Amniotic epithelial cell (primary cell): ENCODE data around the gene SCART1.
"Not testable (repeated sequence)": the region's sequence is repeated elsewhere in the genome, so short reads cannot be mapped to it uniquely, and the experiment has no call there.

Experiments
- DNase-seq: peaks from one replicate; pipeline ENCODE4 v3.0.0-alpha.2; 2010; ENCODE audit warnings: low read depth

SCART1 gene

DNA sequence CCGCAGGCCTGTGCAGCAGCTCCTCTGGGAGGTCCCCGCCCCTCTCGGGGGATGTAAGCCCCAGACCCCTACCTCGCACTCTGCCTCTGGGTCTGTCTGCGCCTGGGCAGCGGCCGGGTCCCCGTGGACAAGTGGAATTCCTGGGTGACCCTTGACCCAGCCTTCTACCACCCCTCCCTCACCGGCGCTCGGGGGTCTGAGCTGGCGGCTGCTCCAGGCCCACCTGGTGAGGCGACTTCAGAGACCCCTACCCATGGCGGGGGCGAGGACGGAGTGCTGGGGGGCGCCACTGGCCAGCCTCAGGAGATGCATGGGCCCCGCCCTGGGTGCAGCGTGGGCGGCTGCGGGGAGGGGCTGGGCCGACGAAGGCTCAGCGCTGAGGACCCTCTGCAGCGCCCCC, 21.0 kb upstream of the SCART1 start:
- not testable (repeated sequence) for DNase-seq

DNA sequence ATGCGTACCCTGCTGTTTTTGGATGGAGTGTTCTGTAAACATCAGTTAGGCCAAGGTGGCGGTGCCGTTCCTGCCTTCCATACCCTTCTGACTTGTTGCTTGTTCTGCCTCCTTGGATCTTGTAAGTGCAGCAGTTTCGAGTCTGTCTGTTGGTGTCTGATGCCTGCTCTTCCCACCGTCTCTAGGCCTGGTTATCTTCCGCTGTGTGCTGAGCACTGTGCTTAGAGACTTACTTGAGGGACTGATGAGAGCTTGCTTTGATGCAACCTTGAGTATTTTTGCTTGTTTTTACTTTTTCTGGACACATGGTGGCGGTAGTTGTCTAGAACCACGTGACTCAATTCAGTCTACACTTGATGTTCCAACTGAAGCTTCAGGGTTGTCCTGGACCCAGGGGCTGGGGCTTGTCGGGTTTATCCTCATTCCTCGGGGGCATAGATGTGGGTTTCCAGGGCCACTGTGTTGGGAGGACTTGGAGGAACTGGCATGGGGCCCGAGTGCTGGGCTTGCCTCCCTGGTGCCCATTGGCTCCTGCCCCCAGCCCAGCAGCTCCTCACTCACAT, 15.0 kb upstream of the SCART1 start:
- DNase-seq, result peak; percentile 24

GRCh38 chr10:133439517-133440461, 14.0 kb upstream of the SCART1 start:
- DNase-seq, result no peak

- no peak for DNase-seq
These were observed 13.0 kb upstream of the SCART1 start for GRCh38 chr10:133440633-133441285.

DNA sequence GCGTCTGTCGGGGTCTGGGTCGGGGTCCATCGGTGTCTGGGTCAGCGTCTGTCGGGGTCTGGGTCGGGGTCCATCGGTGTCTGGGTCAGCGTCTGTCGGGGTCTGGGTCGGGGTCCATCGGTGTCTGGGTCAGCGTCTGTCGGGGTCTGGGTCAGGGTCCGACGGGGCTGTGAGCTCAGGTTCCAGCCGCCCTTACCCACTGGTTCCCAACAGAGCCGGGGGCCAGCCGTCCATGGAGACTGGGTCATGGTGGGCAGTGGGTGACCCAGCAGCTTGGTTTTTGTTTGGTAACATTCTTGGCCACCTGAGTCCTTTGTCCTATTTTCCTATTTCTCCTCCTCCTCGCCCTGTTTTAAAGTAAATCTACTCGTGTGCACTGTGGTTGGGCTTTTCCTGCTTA, 12.4 kb upstream of the SCART1 start:
- not testable (repeated sequence) for DNase-seq

DNA sequence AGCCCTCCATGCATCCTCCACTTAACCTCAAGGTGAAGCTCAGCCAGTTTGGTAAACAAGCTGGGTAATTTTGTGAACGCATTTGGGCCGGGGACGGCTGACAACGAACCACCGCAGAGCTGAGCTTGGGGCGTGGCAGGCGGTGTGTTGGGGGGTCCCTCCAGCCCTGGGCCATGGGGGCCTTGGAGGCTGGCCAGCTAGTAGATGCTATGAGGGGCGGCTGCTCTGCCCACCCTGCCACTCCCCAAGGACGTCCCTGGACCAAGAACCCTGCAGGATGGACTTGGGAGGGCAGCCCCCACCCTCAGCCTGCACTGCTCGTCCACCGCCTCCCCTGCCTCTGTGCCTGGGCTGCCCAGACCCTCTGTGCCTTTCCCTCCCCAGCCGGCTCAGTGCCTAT, 12.0 kb upstream of the SCART1 start:
- no peak for DNase-seq

GRCh38 chr10:133442191-133442966, 11.4 kb upstream of the SCART1 start:
- DNase-seq, result no peak

GRCh38 chr10:133442967-133443924, 10.5 kb upstream of the SCART1 start:
- DNase-seq, result no peak

DNA sequence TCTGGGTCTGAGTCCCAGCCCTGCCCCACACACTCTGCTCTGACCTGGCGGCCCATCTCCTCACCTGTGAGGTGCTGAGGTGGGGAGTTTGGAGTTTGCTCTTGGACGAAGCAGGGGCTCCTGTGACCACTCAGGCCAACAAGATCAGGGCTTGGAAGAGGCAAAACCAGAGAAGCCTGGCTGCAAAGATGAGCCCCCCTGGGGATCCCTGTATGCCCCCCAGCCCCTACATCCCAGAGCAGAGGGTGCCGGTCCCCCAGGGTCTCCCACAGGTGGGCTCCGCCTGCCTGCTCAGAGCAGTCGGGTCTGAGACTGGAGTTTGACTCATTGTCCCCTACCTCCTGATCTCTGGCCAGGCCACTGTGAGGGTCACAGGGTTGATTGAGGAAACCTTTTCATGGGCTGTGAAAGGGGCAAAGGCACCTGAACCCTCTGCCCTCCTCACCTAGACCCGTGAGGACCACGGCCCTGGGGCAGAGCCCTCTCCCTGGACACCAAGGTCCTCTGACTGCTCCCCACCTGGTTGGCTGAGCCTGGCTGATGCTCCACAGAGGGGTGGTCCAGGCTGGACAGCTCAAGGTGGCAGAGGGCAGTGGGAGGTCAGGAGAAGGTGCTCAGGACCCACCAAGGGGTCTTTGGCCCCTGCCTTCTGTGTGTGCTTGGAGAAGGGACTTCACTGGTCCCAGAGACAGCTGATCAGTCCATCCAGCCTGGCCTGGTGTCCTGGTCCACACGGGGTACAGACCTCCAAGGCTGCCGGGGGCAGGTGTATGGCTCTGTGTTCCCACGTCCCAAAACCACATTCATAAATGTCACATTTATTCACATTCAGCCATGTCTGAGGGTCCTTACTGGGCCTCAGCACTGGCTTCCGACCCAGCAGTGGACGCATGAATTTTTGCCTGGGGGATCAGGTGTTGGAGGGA, 9.1 kb upstream of the SCART1 start:
- no peak for DNase-seq

GRCh38 chr10:133445268-133445732, 8.4 kb upstream of the SCART1 start:
- no peak for DNase-seq

- DNase-seq, result no peak
These were observed 7.7 kb upstream of the SCART1 start for GRCh38 chr10:133445751-133446708.

GRCh38 chr10:133446979-133447378, 6.8 kb upstream of the SCART1 start:
- no peak for DNase-seq

GRCh38 chr10:133448120-133448519, 5.6 kb upstream of the SCART1 start:
- DNase-seq, result no peak

DNA sequence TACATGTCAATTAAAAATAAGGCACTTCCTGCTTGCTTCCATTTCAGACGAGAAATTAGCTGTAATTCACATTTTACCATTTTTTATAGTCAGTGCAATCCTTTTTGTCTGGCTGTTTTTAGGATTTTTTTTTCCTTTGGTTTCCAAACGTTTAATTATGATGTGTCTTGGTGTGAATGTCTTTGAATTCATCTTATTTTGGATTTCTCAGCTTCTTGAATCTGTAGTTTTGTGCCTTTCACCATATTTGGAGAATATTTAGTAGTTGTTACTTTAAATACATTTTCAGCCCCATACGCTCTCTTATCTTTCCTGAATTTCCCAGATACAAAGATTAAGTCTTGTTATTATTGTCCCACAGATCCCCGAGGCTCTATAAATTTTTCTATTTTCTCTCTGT, 2.4 kb upstream of the SCART1 start:
- DNase-seq, result no peak

- DNase-seq, result no peak
These were observed 1.3 kb upstream of the SCART1 start for GRCh38 chr10:133452453-133452852.

GRCh38 chr10:133454204-133454893, 604 bp downstream of the SCART1 start:
- no peak for DNase-seq

GRCh38 chr10:133455196-133455595, 1.5 kb downstream of the SCART1 start:
- no peak for DNase-seq

DNA sequence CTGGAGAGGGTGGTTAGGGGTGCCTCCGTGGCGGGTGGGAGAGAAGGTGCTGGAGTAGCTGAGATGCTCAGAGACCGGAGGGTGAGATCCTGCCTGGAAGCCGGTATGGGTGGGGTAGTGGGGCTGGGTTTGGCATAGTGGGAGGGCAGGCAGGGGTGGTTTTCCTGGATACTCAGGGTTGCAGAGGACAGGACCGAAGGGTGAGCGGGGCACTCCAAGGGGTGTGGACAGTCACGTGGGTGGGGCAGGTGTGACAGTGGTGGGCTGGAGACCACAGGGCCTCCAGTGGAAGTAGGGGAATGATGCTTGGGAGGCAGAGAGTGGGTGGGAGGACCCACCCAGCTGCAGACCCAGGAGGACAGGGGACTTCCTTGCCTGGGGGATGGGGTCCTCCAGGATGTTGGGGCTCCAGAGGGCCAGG, 1.9 kb downstream of the SCART1 start:
- no peak for DNase-seq
